Naive thymus-derived CD4-positive, alpha-beta T cell (primary cell): ENCODE results near the gene CCDC124. TPM values are rescaled to one million over a fixed set of nuclear protein-coding genes. Genes with fewer than 3 reads are reported as not detected.

Experiments used
- ATAC-seq: fragments of 150-1000 bp; cut with Tn5 transposase; 2 replicates; pipeline ENCODE4 v1.10.0; 2021; ENCODE audit warnings: mild to moderate bottlenecking, moderate library complexity
- CTCF ChIA-PET: fragments of 350-600 bp; sonication (Branson Sonifier 250); formaldehyde crosslinking; loops from one replicate; lab custom pipeline; 2021; ENCODE audit warnings: antibody characterized with exemption; lab: Charles Lee
- POLR2A ChIA-PET: fragments of 350-600 bp; sonication (Branson Sonifier 250); formaldehyde crosslinking; loops from one replicate; lab custom pipeline; 2021; ENCODE audit warnings: antibody characterized with exemption, inconsistent platforms; lab: Charles Lee
- DNase-seq, 9 donors: peaks; one replicate each; pipeline versions ENCODE4 v3.0.0 to v3.0.0-alpha.2; 2020 to 2022; ENCODE audit warnings: mixed read lengths in 1 of 9
- H3K27ac ChIP-seq: one replicate; pipeline ENCODE4 v1.7.0; 2013; ENCODE audit warnings: mild to moderate bottlenecking, low read depth, low read length, moderate library complexity
- H3K27me3 ChIP-seq, 2 donors: one replicate each; pipeline ENCODE4 v1.7.0; 2013; ENCODE audit warnings: low read length in 2 of 2, mild to moderate bottlenecking in 2 of 2, moderate library complexity in 2 of 2; ENCODE audit not compliant: control insufficient read depth in 2 of 2, insufficient read depth in 2 of 2
- H3K36me3 ChIP-seq, 3 experiments: 1 replicate in 2 of 3; 2 replicates in 1 of 3; pipeline ENCODE4 v1.7.0; 2013; ENCODE audit warnings: low read length in 3 of 3, mild to moderate bottlenecking in 3 of 3, moderate library complexity in 1 of 3; ENCODE audit not compliant: insufficient read depth in 3 of 3, control insufficient read depth in 2 of 3
- H3K4me1 ChIP-seq, 2 donors: one replicate each; pipeline ENCODE4 v1.7.0; 2013; ENCODE audit warnings: low read length in 2 of 2, mild to moderate bottlenecking in 2 of 2, moderate library complexity in 1 of 2; ENCODE audit not compliant: control insufficient read depth in 2 of 2, insufficient read depth in 2 of 2
- H3K4me3 ChIP-seq: 2 replicates; pipeline ENCODE4 v1.7.0; 2013; ENCODE audit warnings: mild to moderate bottlenecking, low read length
- H3K9me3 ChIP-seq, 3 experiments: 1 replicate in 2 of 3; 2 replicates in 1 of 3; pipeline ENCODE4 v1.7.0; 2013; ENCODE audit warnings: low read length in 3 of 3; ENCODE audit not compliant: control insufficient read depth in 2 of 3
- H3K27ac Mint-ChIP-seq, 9 donors: one replicate each; pipeline ENCODE4 v1.8.0; 2020 to 2022; ENCODE audit warnings: mixed read lengths in 9 of 9, mild to moderate bottlenecking in 8 of 9, moderate library complexity in 5 of 9, inconsistent platforms in 2 of 9
- H3K27me3 Mint-ChIP-seq, 5 donors: one replicate each; pipeline ENCODE4 v1.8.0; 2021 to 2022; ENCODE audit warnings: mixed read lengths in 5 of 5, mild to moderate bottlenecking in 1 of 5
- H3K36me3 Mint-ChIP-seq, 5 donors: one replicate each; pipeline ENCODE4 v1.8.0; 2020 to 2022; ENCODE audit warnings: mixed read lengths in 5 of 5, mild to moderate bottlenecking in 3 of 5, inconsistent platforms in 1 of 5
- H3K4me1 Mint-ChIP-seq, 7 donors: one replicate each; pipeline ENCODE4 v1.8.0; 2020 to 2022; ENCODE audit warnings: mixed read lengths in 7 of 7, mild to moderate bottlenecking in 3 of 7, inconsistent platforms in 1 of 7
- H3K4me3 Mint-ChIP-seq, 10 donors: one replicate each; pipeline ENCODE4 v1.8.0; 2020 to 2022; ENCODE audit warnings: mild to moderate bottlenecking in 10 of 10, mixed read lengths in 10 of 10, moderate library complexity in 6 of 10, inconsistent platforms in 2 of 10
- H3K9me3 Mint-ChIP-seq, 11 donors: one replicate each; pipeline ENCODE4 v1.8.0; 2020 to 2022; ENCODE audit warnings: mixed read lengths in 11 of 11, mild to moderate bottlenecking in 4 of 11, inconsistent platforms in 1 of 11, moderate library complexity in 1 of 11
- intact Hi-C, 2 donors: fragments of 100-400 bp; cut with micrococcal nuclease; formaldehyde crosslinking; loops; one replicate each; pipeline ENCODE4 v1.15.1; 2023
- polyA plus RNA-seq, 2 donors: library from polyadenylated mRNA; unstranded; fragments of 300-500 nt; fragmentation: Illumina TruSeq; gene quantifications; one replicate each; pipeline ENCODE4 v1.2.3, GENCODE V29; 2021
- total RNA-seq, 6 experiments: library from RNA in 5 of 6; stranded (reverse) in 5 of 6; gene quantifications; 1 replicate in 5 of 6; 2 replicates in 1 of 6; pipeline ENCODE4 v1.2.3 and lab custom pipeline; 2021 to 2026

The CCDC124 gene
- total and polyA plus RNA-seq, 7 experiments from 2014 or later = 28.7 to 63.8 (median 32.6) TPM

DNA sequence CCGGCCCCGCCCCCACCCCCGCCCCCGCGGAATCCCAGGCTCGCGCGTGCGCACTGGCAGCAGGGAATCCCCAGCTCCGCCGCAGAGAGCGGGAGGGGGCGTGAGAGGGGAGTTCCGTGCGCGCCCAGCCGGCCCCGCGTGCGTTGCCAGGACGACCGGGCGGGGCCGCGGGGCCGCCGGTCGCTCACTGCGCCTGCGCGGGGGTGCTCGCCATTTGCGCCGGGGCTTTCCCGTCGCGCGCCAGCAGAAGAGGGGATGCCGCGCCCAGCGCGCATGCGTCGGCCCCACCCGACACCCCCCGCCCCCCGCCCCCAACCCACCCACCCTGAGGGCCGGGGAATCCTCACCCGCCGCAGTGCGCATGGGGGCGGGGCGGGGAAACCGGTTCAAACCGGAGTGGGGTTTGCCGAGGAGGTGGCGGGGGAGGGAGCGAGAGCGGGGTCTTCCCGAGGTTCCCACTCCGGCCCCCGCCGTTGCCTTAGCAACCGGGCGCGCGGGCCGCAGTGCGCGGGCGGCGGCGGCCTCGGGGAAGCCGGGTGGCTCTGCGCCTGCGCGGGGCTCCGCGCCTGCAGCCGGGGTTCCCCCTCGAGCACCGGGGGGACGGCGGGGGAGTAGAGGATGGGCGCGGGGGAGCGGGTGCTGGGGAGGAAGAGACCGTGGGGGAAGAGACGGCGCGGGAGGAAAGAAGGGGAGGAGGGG is 15.1 kb downstream of the CCDC124 start:
- Mint-ChIP-seq H3K4me3 (peak overlapping the region; percentile 68 to 88 (median 82)), H3K36me3 (peaks cover 0 to 4% (median 0%) of the 10 kb centered on the region in 5 donors), H3K27ac (peak overlapping the region in 7 of 9 donors; percentile 48 to 96 (median 87)), H3K4me1 (peaks cover 22 to 55% (median 43%) of the 10 kb centered on the region in 7 donors), H3K9me3 (peaks cover 0 to 4% (median 0%) of the 10 kb centered on the region in 11 donors), H3K27me3 (peaks cover 27 to 43% (median 30%) of the 10 kb centered on the region in 5 donors)
- no peaks in the 10 kb centered on the region for H3K9me3 ChIP-seq
- intact Hi-C loops = loop anchor here (1.0 to 10.0 kb wide), 10 partner anchors 10 to 467 kb away; partner anchors contain the start of genes CCDC124 (in 1 of the 2), MPV17L2 (in 1 of the 2), PIK3R2 (in 1 of the 2) and SSBP4 (in 1 of the 2)
- H3K27me3 ChIP-seq = peaks cover 18 to 28% of the 10 kb centered on the region in 2 donors
- peak overlapping the region; percentile 99 for H3K27ac ChIP-seq
- peaks cover 0 to 11% (median 0%) of the 10 kb centered on the region in 3 experiments for H3K36me3 ChIP-seq
- ATAC-seq = peak; percentile 87
- peaks cover 37 to 50% of the 10 kb centered on the region in 2 donors for H3K4me1 ChIP-seq
- peak; percentile 91 to 99 (median 95) for DNase-seq
- POLR2A ChIA-PET = interaction anchor here (0.7 to 2.4 kb wide), 5 partner anchors 15 to 88 kb away, joined by 3 to 14 read pairs (median 6); partner anchors contain the start of genes ARRDC2, CCDC124 and RPL18A
- H3K4me3 ChIP-seq = peak overlapping the region; percentile 41
- CTCF ChIA-PET = interaction anchor here (0.8 to 4.2 kb wide), 4 partner anchors 10 to 88 kb away, joined by 3 to 23 read pairs (median 8); partner anchors contain the start of genes CCDC124 and RPL18A

DNA sequence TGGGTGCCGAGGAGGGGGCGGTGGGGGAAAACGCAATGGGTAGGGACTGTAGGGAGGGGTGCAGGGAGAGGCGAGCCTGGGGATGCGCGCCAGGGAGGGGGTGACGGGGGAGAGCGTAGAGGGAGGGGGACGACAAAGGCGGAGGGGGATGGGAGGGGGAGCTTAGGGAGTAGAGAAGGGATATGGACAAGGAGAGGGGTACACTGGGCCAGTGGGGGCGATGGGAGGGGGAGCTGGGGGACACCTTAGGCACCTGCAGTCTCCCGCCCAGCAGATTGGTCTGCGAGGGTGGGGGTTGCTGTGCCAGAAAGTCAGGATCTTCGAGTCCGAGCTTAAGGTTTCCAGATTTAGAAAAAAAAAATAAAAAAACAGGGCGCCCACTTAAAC is 15.7 kb downstream of the CCDC124 start:
- no peaks in the 10 kb centered on the region for H3K9me3 ChIP-seq
- no peak for DNase-seq
- POLR2A ChIA-PET = interaction anchor here (0.7 to 2.4 kb wide), 3 partner anchors 16 to 89 kb away, joined by 3 to 14 read pairs (median 7); partner anchors contain the start of genes CCDC124 and RPL18A
- Mint-ChIP-seq H3K27me3 (peaks cover 33 to 49% (median 34%) of the 10 kb centered on the region in 5 donors), H3K4me3 (peak overlapping the region; percentile 29 to 88 (median 72)), H3K9me3 (peaks cover 0 to 4% (median 0%) of the 10 kb centered on the region in 11 donors), H3K4me1 (peaks cover 22 to 61% (median 43%) of the 10 kb centered on the region in 7 donors), H3K27ac (peak overlapping the region in 6 of 9 donors; percentile 58 to 87 (median 64)), H3K36me3 (peaks cover 0 to 4% (median 0%) of the 10 kb centered on the region in 5 donors)
- H3K36me3 ChIP-seq = peaks cover 0 to 8% (median 0%) of the 10 kb centered on the region in 3 experiments
- peak overlapping the region; percentile 41 for H3K4me3 ChIP-seq
- CTCF ChIA-PET = interaction anchor here (0.5 to 1.9 kb wide), 2 partner anchors 10 to 89 kb away, joined by 3 to 6 read pairs; partner anchors contain the start of gene RPL18A
- intact Hi-C loops = loop anchor here in 1 of 2 donors (1.0 to 10.0 kb wide), 3 partner anchors 168 to 466 kb away; partner anchors contain the start of genes PIK3R2 and SSBP4
- H3K27me3 ChIP-seq = peaks cover 23 to 33% of the 10 kb centered on the region in 2 donors
- H3K4me1 ChIP-seq = peaks cover 37 to 53% of the 10 kb centered on the region in 2 donors
- no peak for ATAC-seq
- peak overlapping the region; percentile 99 for H3K27ac ChIP-seq

DNA sequence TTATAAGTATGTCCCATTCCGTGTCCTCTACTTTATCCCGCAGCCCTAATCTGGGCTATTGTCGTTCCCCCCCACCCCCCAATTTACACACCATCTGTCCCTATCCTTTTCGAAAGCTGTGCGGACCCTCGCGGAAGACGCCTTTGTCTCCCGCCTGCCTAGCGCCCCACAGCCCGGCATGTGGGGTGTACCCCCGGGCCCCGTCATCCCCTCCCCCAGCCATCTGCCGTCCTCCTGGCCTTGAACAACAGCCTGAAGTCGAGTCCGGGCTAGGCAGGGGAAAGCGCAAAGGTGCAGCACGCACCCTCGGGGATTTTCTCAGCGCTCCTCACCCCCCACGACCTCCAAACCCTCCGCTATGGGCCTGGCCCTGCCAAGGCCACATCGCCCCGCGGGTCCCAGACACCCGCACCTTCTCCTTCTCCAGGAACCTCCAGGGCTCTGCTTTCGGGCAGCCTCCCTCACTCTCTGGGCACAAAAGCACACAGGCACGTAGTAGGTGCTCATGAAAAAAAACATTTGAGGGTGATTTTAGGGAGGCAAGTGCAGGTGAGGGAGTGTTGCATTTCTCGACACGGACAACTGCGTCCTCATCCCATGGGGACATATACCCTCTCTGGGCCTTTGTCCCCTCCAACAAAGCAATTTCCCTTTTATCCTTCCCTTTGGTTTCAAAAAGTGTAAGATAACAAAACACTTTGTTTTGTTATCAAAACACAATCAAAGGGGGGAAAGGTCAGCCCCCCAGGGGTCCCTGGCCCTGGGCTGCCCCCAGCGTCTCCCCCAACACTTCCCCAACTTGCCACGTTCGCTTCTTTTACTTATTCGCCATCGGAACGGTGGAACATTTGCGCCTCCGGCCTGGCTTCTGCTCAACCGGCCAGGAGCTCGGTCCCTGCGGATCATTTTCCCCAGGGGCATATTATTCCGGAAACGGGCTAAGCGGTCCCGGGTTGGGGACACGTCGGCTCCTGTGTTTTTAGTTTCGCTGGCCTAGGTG is 16.4 kb downstream of the CCDC124 start:
- intact Hi-C loops = loop anchor here in 1 of 2 donors (1.0 to 10.0 kb wide), 3 partner anchors 168 to 466 kb away; partner anchors contain the start of genes PIK3R2 and SSBP4
- H3K4me1 Mint-ChIP-seq = peaks cover 22 to 62% (median 43%) of the 10 kb centered on the region in 7 donors
- peaks cover 23 to 38% of the 10 kb centered on the region in 2 donors for H3K27me3 ChIP-seq
- H3K27ac ChIP-seq = peak overlapping the region; percentile 99
- peaks cover 0 to 2% (median 0%) of the 10 kb centered on the region in 5 donors for H3K36me3 Mint-ChIP-seq
- peak overlapping the region; percentile 52 to 88 (median 78) for H3K4me3 Mint-ChIP-seq
- H3K36me3 ChIP-seq = peaks cover 0 to 1% (median 0%) of the 10 kb centered on the region in 3 experiments
- H3K9me3 Mint-ChIP-seq = peaks cover 0 to 4% (median 0%) of the 10 kb centered on the region in 11 donors
- POLR2A ChIA-PET = interaction anchor here (0.7 to 2.4 kb wide), 3 partner anchors 17 to 90 kb away, joined by 3 to 14 read pairs (median 7); partner anchors contain the start of genes CCDC124 and RPL18A
- ATAC-seq = no peak
- peak overlapping the region; percentile 41 for H3K4me3 ChIP-seq
- H3K27me3 Mint-ChIP-seq = peaks cover 38 to 56% (median 41%) of the 10 kb centered on the region in 5 donors
- no peaks in the 10 kb centered on the region for H3K9me3 ChIP-seq
- H3K27ac Mint-ChIP-seq = peak overlapping the region; percentile 22 to 81 (median 66)
- CTCF ChIA-PET = interaction anchor here (0.5 to 1.9 kb wide), 3 partner anchors 11 to 90 kb away, joined by 3 to 6 read pairs (median 3); partner anchors contain the start of gene RPL18A
- DNase-seq = peak in 5 of 9 donors; percentile 21 to 42 (median 27)
- H3K4me1 ChIP-seq = peaks cover 37 to 53% of the 10 kb centered on the region in 2 donors

DNA sequence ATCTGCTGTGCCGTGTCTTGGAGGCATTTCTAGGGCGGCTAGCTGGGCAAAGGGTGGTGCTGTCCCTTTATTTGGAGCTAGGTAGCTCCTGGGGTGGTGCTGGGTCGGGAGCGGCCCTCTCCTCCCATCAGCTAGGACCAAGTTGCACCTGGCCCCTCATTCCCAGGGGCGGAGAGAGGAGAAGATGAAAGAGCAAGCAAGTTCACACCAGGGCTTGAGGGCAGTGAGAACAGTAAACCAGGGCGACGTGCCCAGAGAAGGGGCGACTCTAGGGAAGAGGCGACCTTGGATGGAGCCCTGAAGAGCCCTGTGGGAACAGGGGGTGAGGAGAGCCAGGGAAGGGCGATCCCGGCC is 17.1 kb downstream of the CCDC124 start:
- DNase-seq (peak in 1 of 9 donors; percentile 9), ATAC-seq (no peak)
- peak overlapping the region; percentile 52 to 88 (median 76) for H3K4me3 Mint-ChIP-seq
- H3K27ac ChIP-seq = no peak overlapping the region
- H3K9me3 ChIP-seq = no peaks in the 10 kb centered on the region
- no peak overlapping the region for H3K4me3 ChIP-seq
- peaks cover 37 to 53% of the 10 kb centered on the region in 2 donors for H3K4me1 ChIP-seq
- peaks cover 22 to 62% (median 43%) of the 10 kb centered on the region in 7 donors for H3K4me1 Mint-ChIP-seq
- ChIA-PET CTCF (interaction anchor here (0.5 kb wide), 1 partner anchor 28 kb away, joined by 3 read pairs; no protein-coding TSS in a partner anchor), POLR2A (interaction anchor here (2.4 kb wide), 1 partner anchor 51 kb away, joined by 9 read pairs; no protein-coding TSS in a partner anchor)
- intact Hi-C loops = loop anchor here in 1 of 2 donors (2.0 to 10.0 kb wide), 2 partner anchors 167 to 465 kb away; partner anchors contain the start of gene SSBP4
- H3K27me3 ChIP-seq = peaks cover 23 to 38% of the 10 kb centered on the region in 2 donors
- H3K27ac Mint-ChIP-seq = peak overlapping the region in 7 of 9 donors; percentile 29 to 81 (median 66)
- H3K27me3 Mint-ChIP-seq = peaks cover 38 to 63% (median 45%) of the 10 kb centered on the region in 5 donors
- no peaks in the 10 kb centered on the region for H3K36me3 ChIP-seq
- no peaks in the 10 kb centered on the region for H3K36me3 Mint-ChIP-seq
- H3K9me3 Mint-ChIP-seq = peaks cover 0 to 4% (median 0%) of the 10 kb centered on the region in 11 donors

DNA sequence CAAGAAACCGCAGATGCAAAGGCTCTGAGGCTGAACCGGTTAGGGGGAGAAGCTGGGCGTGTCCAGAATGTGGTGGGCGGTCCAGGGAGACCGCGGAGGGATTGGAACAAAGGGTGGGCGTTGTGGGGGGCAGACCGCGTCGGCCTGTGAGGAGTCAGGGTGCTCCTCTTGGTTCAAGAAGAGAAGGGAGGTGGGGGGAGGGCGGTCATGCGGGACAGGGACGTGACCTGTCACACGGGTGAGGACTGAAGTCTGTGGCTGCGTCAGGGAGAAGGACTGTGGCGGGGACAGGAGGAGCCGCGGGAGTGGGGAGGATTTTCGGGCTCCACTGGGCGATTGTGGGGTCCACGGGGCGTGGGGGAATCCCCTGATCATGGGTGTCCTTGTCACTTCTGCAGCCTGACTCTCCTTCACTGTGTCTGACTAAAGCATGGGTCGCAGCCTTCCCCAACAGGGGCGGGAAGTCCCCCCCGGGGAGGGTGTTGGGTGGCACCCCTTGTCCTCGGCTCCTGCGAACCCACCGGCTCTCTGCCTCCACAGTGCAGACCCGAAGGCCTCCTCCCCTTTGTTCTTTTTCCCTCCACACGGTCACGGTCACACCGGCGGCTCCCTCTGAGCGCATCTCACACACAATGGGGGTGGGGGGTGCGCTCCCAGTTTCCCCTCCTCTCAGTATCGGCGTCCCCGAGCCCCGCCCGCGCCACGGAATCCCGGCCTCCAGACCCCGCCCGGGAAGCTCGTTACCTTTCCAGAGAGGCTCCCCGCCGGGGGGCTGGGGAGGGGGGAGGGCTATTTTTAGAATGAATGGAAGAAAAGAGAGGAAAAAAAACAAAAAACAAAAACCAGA is 17.7 kb downstream of the CCDC124 start:
- H3K4me3 Mint-ChIP-seq = peak overlapping the region; percentile 52 to 88 (median 76)
- peak; percentile 19 for ATAC-seq
- no peaks in the 10 kb centered on the region for H3K36me3 ChIP-seq
- peak in 5 of 9 donors; percentile 22 to 60 (median 35) for DNase-seq
- peaks cover 22 to 61% (median 42%) of the 10 kb centered on the region in 7 donors for H3K4me1 Mint-ChIP-seq
- H3K9me3 Mint-ChIP-seq = peaks cover 0 to 4% (median 0%) of the 10 kb centered on the region in 11 donors
- no peak overlapping the region for H3K27ac ChIP-seq
- H3K36me3 Mint-ChIP-seq = no peaks in the 10 kb centered on the region
- intact Hi-C loops = no loop called here
- peaks cover 37 to 53% of the 10 kb centered on the region in 2 donors for H3K4me1 ChIP-seq
- H3K27me3 Mint-ChIP-seq = peaks cover 38 to 63% (median 46%) of the 10 kb centered on the region in 5 donors
- ChIA-PET POLR2A (interaction anchor here (0.5 to 2.4 kb wide), 3 partner anchors 51 to 1408 kb away, joined by 3 to 9 read pairs (median 3); no protein-coding TSS in a partner anchor), CTCF (no interaction called here)
- no peaks in the 10 kb centered on the region for H3K9me3 ChIP-seq
- H3K27me3 ChIP-seq = peaks cover 23 to 38% of the 10 kb centered on the region in 2 donors
- no peak overlapping the region for H3K4me3 ChIP-seq
- H3K27ac Mint-ChIP-seq = peak overlapping the region in 6 of 9 donors; percentile 29 to 81 (median 59)
